Activated CD4-positive, alpha-beta T cell treated with anti-CD3 and anti-CD28 coated beads, Interleukin-2, amount 10 ng/mL, durations not matched to agents 24 days and 14 days (primary cell): ENCODE measurements around the gene BMPR1B. TPM values are rescaled to one million over a fixed set of nuclear protein-coding genes. Genes with fewer than 3 reads are reported as not detected.
A peak's percentile ranks its signal among the peaks of the same experiment; 100 is the strongest.

Experiments
- DNase-seq: peaks from one replicate; pipeline ENCODE4 v3.0.0; 2022
- H3K27ac Mint-ChIP-seq: one replicate; pipeline ENCODE4 v1.8.0; 2022; ENCODE audit warnings: mild to moderate bottlenecking, mixed read lengths
- H3K27me3 Mint-ChIP-seq: one replicate; pipeline ENCODE4 v1.8.0; 2022; ENCODE audit warnings: mixed read lengths
- H3K36me3 Mint-ChIP-seq: one replicate; pipeline ENCODE4 v1.8.0; 2022; ENCODE audit warnings: low read depth, mild to moderate bottlenecking, mixed read lengths
- H3K4me1 Mint-ChIP-seq: one replicate; pipeline ENCODE4 v1.8.0; 2021; ENCODE audit warnings: mixed read lengths
- H3K4me3 Mint-ChIP-seq: one replicate; pipeline ENCODE4 v1.8.0; 2022; ENCODE audit warnings: mild to moderate bottlenecking, moderate library complexity, mixed read lengths
- H3K9me3 Mint-ChIP-seq: one replicate; pipeline ENCODE4 v1.8.0; 2021; ENCODE audit warnings: mixed read lengths
- intact Hi-C: fragments of 100-400 bp; cut with micrococcal nuclease; formaldehyde crosslinking; loops from one replicate; pipeline ENCODE4 v1.15.1; 2023
- total RNA-seq: library from RNA; stranded (reverse); gene quantifications from 2 replicates; pipeline ENCODE4 v1.2.3, GENCODE V29; 2022

Gene BMPR1B
- total RNA-seq, 1 donor from 2014 or later = not detected

GRCh38 chr4:94882756-94883155 is 125.0 kb downstream of the BMPR1B start:
- no peak overlapping the region for H3K4me3 Mint-ChIP-seq
- no peaks in the 10 kb centered on the region for H3K27me3 Mint-ChIP-seq
- no peaks in the 10 kb centered on the region for H3K9me3 Mint-ChIP-seq
- no peaks in the 10 kb centered on the region for H3K36me3 Mint-ChIP-seq
- no peak for DNase-seq
- no peaks in the 10 kb centered on the region for H3K4me1 Mint-ChIP-seq
- no peak overlapping the region for H3K27ac Mint-ChIP-seq
- intact Hi-C loops = no loop called here

- Mint-ChIP-seq H3K4me3 (no peak overlapping the region), H3K27me3 (no peaks in the 10 kb centered on the region), H3K4me1 (no peaks in the 10 kb centered on the region), H3K9me3 (no peaks in the 10 kb centered on the region), H3K27ac (no peak overlapping the region), H3K36me3 (no peaks in the 10 kb centered on the region)
- no peak for DNase-seq
- intact Hi-C loops = no loop called here
These were observed 129.3 kb downstream of the BMPR1B start for GRCh38 chr4:94887027-94887426.

DNA sequence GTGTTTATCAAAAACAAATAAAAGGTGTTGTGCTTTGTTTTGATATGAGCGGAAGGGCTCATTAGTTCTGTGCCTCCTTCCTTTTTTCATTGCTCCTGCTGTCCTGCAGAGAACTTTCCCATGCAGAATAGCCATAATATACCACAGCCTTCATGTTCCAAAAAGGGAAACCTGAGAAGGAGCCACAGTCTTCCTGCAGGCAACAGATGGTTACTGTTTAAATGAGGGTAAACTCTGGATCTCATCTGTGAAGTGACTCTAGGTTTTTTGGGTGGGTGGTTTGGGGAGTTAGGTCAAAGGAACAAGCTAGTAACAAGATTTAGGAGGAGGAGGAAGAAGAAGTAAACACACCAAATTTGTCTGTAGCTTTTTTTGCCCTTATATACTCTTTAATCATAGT is 131.8 kb downstream of the BMPR1B start:
- H3K4me1 Mint-ChIP-seq = no peaks in the 10 kb centered on the region
- DNase-seq = no peak
- H3K36me3 Mint-ChIP-seq = no peaks in the 10 kb centered on the region
- H3K9me3 Mint-ChIP-seq = no peaks in the 10 kb centered on the region
- H3K27me3 Mint-ChIP-seq = peaks cover 1% of the 10 kb centered on the region
- intact Hi-C loops = no loop called here
- no peak overlapping the region for H3K27ac Mint-ChIP-seq
- H3K4me3 Mint-ChIP-seq = no peak overlapping the region

DNA sequence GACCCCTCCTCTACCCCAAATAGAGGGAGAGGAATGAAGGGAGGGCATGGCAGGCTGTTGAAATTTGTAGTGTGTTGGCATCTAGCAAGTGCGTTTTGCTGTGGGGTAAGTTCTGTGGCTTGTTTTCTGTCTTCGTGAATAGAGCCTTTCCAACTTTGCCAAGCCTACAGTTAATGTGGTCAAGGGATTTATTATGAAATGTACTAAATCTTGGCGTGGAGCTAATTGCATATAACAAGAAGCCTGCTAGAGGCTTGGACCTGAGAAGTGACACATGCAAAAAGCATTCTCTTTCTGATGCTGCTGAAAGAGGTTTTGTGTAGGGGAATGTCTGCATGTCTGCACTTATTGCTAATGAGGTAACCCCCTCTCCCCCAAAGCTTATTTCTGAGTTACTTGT is 132.2 kb downstream of the BMPR1B start:
- intact Hi-C loops = no loop called here
- H3K27me3 Mint-ChIP-seq = peaks cover 1% of the 10 kb centered on the region
- no peaks in the 10 kb centered on the region for H3K4me1 Mint-ChIP-seq
- no peak overlapping the region for H3K4me3 Mint-ChIP-seq
- DNase-seq = no peak
- H3K27ac Mint-ChIP-seq = no peak overlapping the region
- H3K9me3 Mint-ChIP-seq = no peaks in the 10 kb centered on the region
- H3K36me3 Mint-ChIP-seq = no peaks in the 10 kb centered on the region

DNA sequence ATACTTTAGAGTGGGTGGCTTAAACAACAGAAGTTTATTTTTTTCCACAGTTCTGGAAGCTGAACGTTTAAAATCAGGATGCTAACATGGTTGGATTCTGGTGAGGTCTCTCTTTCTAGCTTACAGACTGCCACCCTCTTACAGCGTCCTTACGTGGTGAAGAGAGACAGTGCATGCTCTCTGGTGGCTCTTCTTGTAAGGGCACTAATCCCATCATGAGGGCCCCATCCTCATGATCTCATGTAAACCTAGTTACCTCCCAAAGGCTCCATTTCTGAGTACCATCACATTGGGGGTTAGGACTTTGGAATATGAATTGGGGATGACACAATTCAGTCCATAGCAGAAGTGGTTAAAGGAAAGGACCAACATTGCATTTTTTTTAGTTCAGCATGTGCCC is 132.8 kb downstream of the BMPR1B start:
- no peaks in the 10 kb centered on the region for H3K9me3 Mint-ChIP-seq
- no peak for DNase-seq
- peaks cover 1% of the 10 kb centered on the region for H3K27me3 Mint-ChIP-seq
- H3K4me1 Mint-ChIP-seq = no peaks in the 10 kb centered on the region
- H3K4me3 Mint-ChIP-seq = no peak overlapping the region
- no peaks in the 10 kb centered on the region for H3K36me3 Mint-ChIP-seq
- intact Hi-C loops = no loop called here
- no peak overlapping the region for H3K27ac Mint-ChIP-seq

DNA sequence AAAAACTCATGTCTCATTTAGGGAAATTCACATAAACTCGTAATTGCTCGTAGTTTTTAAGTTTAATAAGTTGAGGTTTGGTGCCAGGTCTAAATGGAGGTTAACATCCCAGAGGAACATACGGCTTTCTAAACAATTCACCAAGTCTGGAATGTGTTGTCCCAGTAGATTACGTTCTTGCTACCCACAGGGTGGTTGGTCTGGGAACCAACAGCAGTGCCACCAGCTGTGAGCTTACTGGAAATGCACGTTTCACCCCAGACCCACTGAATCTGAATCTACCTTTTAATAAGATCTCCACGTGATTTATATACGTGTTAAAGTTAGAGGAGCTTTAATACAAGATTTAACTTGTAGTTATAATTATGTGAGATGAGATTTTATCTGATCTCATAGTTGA is 134.3 kb downstream of the BMPR1B start:
- H3K27ac Mint-ChIP-seq = no peak overlapping the region
- no peaks in the 10 kb centered on the region for H3K4me1 Mint-ChIP-seq
- no peak for DNase-seq
- intact Hi-C loops = no loop called here
- H3K9me3 Mint-ChIP-seq = no peaks in the 10 kb centered on the region
- H3K4me3 Mint-ChIP-seq = no peak overlapping the region
- H3K27me3 Mint-ChIP-seq = peaks cover 1% of the 10 kb centered on the region
- H3K36me3 Mint-ChIP-seq = no peaks in the 10 kb centered on the region

GRCh38 chr4:94895081-94895480 is 137.3 kb downstream of the BMPR1B start:
- Mint-ChIP-seq H3K4me1 (no peaks in the 10 kb centered on the region), H3K36me3 (no peaks in the 10 kb centered on the region), H3K9me3 (no peaks in the 10 kb centered on the region), H3K27me3 (peaks cover 1% of the 10 kb centered on the region), H3K4me3 (no peak overlapping the region), H3K27ac (no peak overlapping the region)
- intact Hi-C loops = no loop called here
- no peak for DNase-seq

GRCh38 chr4:94897023-94897422 is 139.3 kb downstream of the BMPR1B start:
- Mint-ChIP-seq H3K36me3 (no peaks in the 10 kb centered on the region), H3K27ac (no peak overlapping the region), H3K4me3 (no peak overlapping the region), H3K4me1 (no peaks in the 10 kb centered on the region), H3K9me3 (no peaks in the 10 kb centered on the region), H3K27me3 (peaks cover 4% of the 10 kb centered on the region)
- intact Hi-C loops = no loop called here
- DNase-seq = no peak

DNA sequence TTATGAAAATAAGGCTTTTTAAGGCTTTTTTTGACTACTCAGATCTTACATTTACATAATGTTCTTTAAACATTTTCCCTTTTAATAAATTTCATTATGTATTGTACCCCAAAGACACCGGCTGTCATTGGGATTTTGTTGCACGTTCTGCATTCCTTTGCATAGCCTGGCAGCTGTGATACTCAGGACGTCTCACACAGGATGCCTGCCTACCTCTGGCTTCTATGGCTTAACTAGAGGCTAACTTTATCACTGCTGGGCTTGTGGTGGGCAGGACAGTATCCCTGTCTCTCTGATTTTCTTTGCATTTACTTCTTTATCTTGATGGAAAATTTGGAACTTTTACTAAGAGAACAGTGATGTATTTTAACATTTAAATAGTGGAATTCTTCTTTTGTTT is 147.8 kb downstream of the BMPR1B start:
- H3K27ac Mint-ChIP-seq = no peak overlapping the region
- no peak overlapping the region for H3K4me3 Mint-ChIP-seq
- H3K27me3 Mint-ChIP-seq = peaks cover 3% of the 10 kb centered on the region
- H3K4me1 Mint-ChIP-seq = no peaks in the 10 kb centered on the region
- DNase-seq = no peak
- H3K36me3 Mint-ChIP-seq = no peaks in the 10 kb centered on the region
- H3K9me3 Mint-ChIP-seq = no peaks in the 10 kb centered on the region
- intact Hi-C loops = no loop called here

GRCh38 chr4:94909645-94910044 is 151.9 kb downstream of the BMPR1B start:
- Mint-ChIP-seq H3K4me3 (no peak overlapping the region), H3K36me3 (no peaks in the 10 kb centered on the region), H3K9me3 (peaks cover 9% of the 10 kb centered on the region), H3K27me3 (no peaks in the 10 kb centered on the region), H3K4me1 (peaks cover 10% of the 10 kb centered on the region), H3K27ac (no peak overlapping the region)
- intact Hi-C loops = no loop called here
- no peak for DNase-seq

GRCh38 chr4:94911106-94911505 is 153.4 kb downstream of the BMPR1B start:
- peaks cover 10% of the 10 kb centered on the region for H3K4me1 Mint-ChIP-seq
- H3K4me3 Mint-ChIP-seq = no peak overlapping the region
- H3K36me3 Mint-ChIP-seq = no peaks in the 10 kb centered on the region
- H3K27me3 Mint-ChIP-seq = no peaks in the 10 kb centered on the region
- H3K27ac Mint-ChIP-seq = no peak overlapping the region
- intact Hi-C loops = no loop called here
- DNase-seq = no peak
- H3K9me3 Mint-ChIP-seq = peaks cover 14% of the 10 kb centered on the region

DNA sequence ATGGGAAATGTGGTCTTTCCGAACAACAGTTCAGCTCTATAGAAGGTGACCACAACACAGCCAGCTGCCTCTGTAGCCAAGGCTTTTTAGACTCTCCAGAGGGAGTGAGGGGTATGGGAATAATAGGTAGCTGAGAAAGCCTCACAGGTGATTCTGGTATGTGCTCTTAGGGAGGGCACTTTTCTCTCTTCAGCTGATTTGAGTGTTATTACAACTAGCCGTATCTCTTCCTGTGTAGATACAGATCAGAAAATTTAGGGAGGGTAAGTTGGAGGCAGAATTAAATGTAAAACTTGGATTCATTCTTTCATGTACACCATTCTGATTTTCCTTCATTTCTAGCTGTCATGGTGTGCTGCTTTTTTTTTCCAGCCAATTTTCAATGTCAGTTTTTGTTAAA is 154.9 kb downstream of the BMPR1B start:
- Mint-ChIP-seq H3K27ac (no peak overlapping the region), H3K9me3 (peaks cover 17% of the 10 kb centered on the region), H3K36me3 (no peaks in the 10 kb centered on the region), H3K4me1 (peaks cover 10% of the 10 kb centered on the region), H3K4me3 (no peak overlapping the region), H3K27me3 (no peaks in the 10 kb centered on the region)
- no peak for DNase-seq
- intact Hi-C loops = no loop called here

DNA sequence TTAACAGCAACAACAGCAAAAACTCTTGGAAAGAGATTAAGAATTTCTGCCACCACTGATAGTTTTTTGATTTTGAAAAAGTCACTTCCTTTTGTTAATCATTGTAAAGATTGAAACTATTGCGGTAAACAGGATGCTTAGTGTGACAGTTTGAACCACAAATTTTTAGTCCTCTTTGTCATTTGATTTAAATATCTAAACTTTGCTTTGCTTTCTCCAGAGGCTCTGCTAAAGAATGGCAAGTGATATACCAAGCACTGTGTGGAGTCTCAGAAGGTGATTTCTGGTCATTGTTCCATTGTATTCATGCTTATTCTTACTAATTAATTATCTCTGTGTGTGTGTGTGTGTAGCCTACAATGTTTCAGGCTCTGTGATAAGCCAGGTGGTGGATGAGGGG is 155.6 kb downstream of the BMPR1B start:
- H3K4me1 Mint-ChIP-seq = peaks cover 10% of the 10 kb centered on the region
- no peak for DNase-seq
- intact Hi-C loops = no loop called here
- no peaks in the 10 kb centered on the region for H3K27me3 Mint-ChIP-seq
- no peaks in the 10 kb centered on the region for H3K36me3 Mint-ChIP-seq
- no peak overlapping the region for H3K27ac Mint-ChIP-seq
- peak overlapping the region; percentile 15 for H3K4me3 Mint-ChIP-seq
- H3K9me3 Mint-ChIP-seq = peaks cover 17% of the 10 kb centered on the region

GRCh38 chr4:94917146-94917545 is 159.4 kb downstream of the BMPR1B start:
- Mint-ChIP-seq H3K9me3 (peaks cover 12% of the 10 kb centered on the region), H3K4me1 (peaks cover 10% of the 10 kb centered on the region), H3K36me3 (no peaks in the 10 kb centered on the region), H3K4me3 (no peak overlapping the region), H3K27ac (no peak overlapping the region), H3K27me3 (no peaks in the 10 kb centered on the region)
- intact Hi-C loops = no loop called here
- DNase-seq = no peak

DNA sequence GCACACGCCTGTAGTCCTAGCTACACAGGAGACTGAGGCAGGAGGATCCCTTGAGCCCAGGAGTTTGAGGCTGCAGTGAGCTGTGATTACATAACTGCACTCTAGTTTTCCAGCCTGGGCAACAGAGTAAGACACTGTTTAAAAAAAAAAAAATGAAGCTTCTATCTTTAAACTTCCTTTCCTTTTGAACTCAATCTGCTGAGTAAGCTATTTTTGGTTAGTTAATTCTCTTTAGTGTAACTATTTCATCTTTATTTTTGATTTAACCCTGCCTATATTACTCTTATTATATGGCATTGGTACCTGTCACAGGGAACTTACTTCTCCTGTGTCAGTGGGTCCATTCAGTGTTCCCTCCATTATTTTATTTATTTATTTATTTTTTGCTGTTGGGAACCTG is 160.8 kb downstream of the BMPR1B start:
- peaks cover 12% of the 10 kb centered on the region for H3K9me3 Mint-ChIP-seq
- intact Hi-C loops = no loop called here
- DNase-seq = no peak
- no peak overlapping the region for H3K4me3 Mint-ChIP-seq
- no peaks in the 10 kb centered on the region for H3K36me3 Mint-ChIP-seq
- H3K27me3 Mint-ChIP-seq = no peaks in the 10 kb centered on the region
- no peak overlapping the region for H3K27ac Mint-ChIP-seq
- H3K4me1 Mint-ChIP-seq = peaks cover 4% of the 10 kb centered on the region
